ENCODE measurements around the gene TTLL3. TPM values are rescaled to one million over a fixed set of nuclear protein-coding genes. Genes with fewer than 3 reads are reported as not detected.

TTLL3 gene
- total and polyA plus RNA-seq, 2 donors (not counting 3 experiments of a cell fraction or from before 2014, with no cell fraction given): 43.5 to 65.2 TPM

DNA sequence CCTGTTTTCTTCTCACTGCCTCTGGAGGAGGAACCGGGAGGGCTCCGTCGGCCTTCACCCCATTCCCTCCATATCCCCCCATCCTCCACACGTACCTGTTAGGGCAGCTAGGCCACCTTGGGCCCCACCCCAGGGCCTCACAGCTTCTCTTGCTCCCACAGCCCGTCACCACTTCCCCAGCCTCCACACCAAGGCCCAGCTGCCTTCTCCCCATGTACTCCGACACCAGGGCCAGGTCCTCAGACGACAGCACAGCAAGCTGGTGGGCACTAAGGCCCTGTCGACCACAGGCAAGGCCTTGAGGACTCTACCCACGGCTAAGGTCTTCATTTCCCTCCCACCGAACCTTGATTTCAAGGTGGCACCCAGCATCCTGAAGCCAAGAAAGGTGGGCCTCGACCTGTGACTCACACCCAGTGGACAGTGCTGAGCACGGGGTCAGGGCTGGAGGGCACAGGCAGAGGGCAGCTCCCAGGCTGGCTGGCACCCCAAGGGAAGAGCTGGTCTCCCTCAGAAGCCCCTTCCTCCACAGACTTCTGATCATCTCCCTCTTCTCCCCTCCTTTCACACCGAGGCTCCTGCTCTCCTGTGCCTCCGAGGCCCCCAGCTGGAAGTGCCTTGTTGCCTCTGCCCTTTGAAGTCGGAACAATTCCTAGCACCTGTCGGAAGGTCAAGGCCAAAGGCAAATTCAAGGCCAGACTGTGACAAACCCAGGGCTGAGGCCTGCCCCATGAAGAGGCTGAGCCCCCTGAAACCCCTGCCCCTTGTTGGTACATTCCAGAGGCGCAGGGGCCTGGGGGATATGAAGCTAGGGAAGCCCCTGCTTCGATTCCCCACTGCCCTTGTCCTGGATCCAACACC, 24.7 kb downstream of the TTLL3 start:
- Histone ChIP-seq H3K27ac (ENCODE audit: insufficient read depth, low read depth, low read length) (no peak overlapping the region), H3K9ac (replicated peaks; ENCODE audit: extremely low read depth, insufficient read depth, low read length) (no peak overlapping the region), H3K9me3 (replicated peaks; ENCODE audit: control insufficient read depth, insufficient read depth, low read length) (no peaks in the 10 kb centered on the region), H3K4me1 (ENCODE audit: control insufficient read depth, extremely low read depth, insufficient read depth, low read length) (peaks cover 16% of the 10 kb centered on the region), H3K4me3 (replicated peaks in 1 of 3; ENCODE audit: insufficient read depth in 1 of 3, low read depth in 1 of 3, low read length in 3 of 3) (no peak overlapping the region), H3K4me2 (ENCODE audit: insufficient read depth, low read length) (no peak overlapping the region), H3K9me1 (replicated peaks; ENCODE audit: control insufficient read depth, extremely low read depth, insufficient read depth, low read length) (no peaks in the 10 kb centered on the region), H3K36me3 (ENCODE audit: control insufficient read depth in 2 of 2, extremely low read depth in 1 of 2, insufficient read depth in 2 of 2, low read length in 2 of 2) (peaks cover 0 to 10% of the 10 kb centered on the region in 2 experiments), H3K27me3 (ENCODE audit: control insufficient read depth in 2 of 2, insufficient read depth in 2 of 2, low read length in 2 of 2) (no peaks in the 10 kb centered on the region), H2AFZ (ENCODE audit: low read depth, low read length) (no peak overlapping the region), H3K79me2 (ENCODE audit: control insufficient read depth, insufficient read depth, low read length) (no peaks in the 10 kb centered on the region), H4K20me1 (replicated peaks; ENCODE audit: control insufficient read depth, extremely low read depth, insufficient read depth, low read length) (no peaks in the 10 kb centered on the region)
- ChIA-PET POLR2A (no interaction called here), CTCF (no interaction called here)
- no peak for FAIRE-seq
- TF ChIP-seq, protein P1, sequence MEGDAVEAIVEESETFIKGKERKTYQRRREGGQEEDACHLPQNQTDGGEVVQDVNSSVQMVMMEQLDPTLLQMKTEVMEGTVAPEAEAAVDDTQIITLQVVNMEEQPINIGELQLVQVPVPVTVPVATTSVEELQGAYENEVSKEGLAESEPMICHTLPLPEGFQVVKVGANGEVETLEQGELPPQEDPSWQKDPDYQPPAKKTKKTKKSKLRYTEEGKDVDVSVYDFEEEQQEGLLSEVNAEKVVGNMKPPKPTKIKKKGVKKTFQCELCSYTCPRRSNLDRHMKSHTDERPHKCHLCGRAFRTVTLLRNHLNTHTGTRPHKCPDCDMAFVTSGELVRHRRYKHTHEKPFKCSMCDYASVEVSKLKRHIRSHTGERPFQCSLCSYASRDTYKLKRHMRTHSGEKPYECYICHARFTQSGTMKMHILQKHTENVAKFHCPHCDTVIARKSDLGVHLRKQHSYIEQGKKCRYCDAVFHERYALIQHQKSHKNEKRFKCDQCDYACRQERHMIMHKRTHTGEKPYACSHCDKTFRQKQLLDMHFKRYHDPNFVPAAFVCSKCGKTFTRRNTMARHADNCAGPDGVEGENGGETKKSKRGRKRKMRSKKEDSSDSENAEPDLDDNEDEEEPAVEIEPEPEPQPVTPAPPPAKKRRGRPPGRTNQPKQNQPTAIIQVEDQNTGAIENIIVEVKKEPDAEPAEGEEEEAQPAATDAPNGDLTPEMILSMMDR (IDR thresholded peaks at IDR 0.05; ENCODE audit: extremely low read depth in 1 of 2, insufficient read depth in 1 of 2, low read depth in 1 of 2, low read length in 2 of 2): no peak
- TF ChIP-seq FOS (IDR thresholded peaks at IDR 0.05; ENCODE audit: borderline replicate concordance, insufficient read depth, low read length): no peak
- TF ChIP-seq MYC (IDR thresholded peaks at IDR 0.05; ENCODE audit: low read depth, low read length): no peak
- no peak for TF ChIP-seq GATA2 (IDR thresholded peaks at IDR 0.05; ENCODE audit: insufficient read depth, insufficient read length, low read depth, low read length)
- TF ChIP-seq EZH2 (IDR thresholded peaks at IDR 0.05; ENCODE audit: borderline replicate concordance, low read depth, low read length, severe bottlenecking): no peak
- TF ChIP-seq POLR2A (IDR thresholded peaks at IDR 0.05; ENCODE audit: low read depth, low read length): no peak
- no peak for TF ChIP-seq JUN (IDR thresholded peaks at IDR 0.05; ENCODE audit: borderline replicate concordance, insufficient read depth, insufficient read length, low read depth)
- TF ChIP-seq POLR2AphosphoS5 (IDR thresholded peaks at IDR 0.05; ENCODE audit: insufficient read depth, low read depth, low read length): no peak
- TF ChIP-seq, protein P2, sequence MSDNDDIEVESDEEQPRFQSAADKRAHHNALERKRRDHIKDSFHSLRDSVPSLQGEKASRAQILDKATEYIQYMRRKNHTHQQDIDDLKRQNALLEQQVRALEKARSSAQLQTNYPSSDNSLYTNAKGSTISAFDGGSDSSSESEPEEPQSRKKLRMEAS (IDR thresholded peaks at IDR 0.05; ENCODE audit: insufficient read depth, insufficient read length): no peak
- no TSS peak for BruUV-seq (replicated peaks)
- no peak for DNase-seq (ENCODE audit: low read depth, low spot score)
- intact Hi-C loops (cut with micrococcal nuclease): no loop called here
- dilution Hi-C loops (cut with MboI; ENCODE audit: extremely low pct_ligation_motif_present, low sequenced_read_pairs): no loop called here

Data from endothelial cell of umbilical vein (primary cell).